OCI-LY7 (cell line): ENCODE results near the gene TLE4. TPM values are rescaled to one million over a fixed set of nuclear protein-coding genes. Genes with fewer than 3 reads are reported as not detected.

Source experiments
- BruUV-seq: library from RNA; stranded (reverse); fragments of 400-500 nt; replicated peaks from 2 replicates; lab custom pipeline; 2021; lab: Mats Ljungman, UMichigan
- CTCF ChIA-PET: fragments of 300-600 bp; sonication (Branson Sonifier 250); formaldehyde crosslinking; loops from one replicate; lab custom pipeline; 2022; ENCODE audit warnings: antibody characterized with exemption; ENCODE audit not compliant: unreplicated experiment; lab: Charles Lee
- POLR2A ChIA-PET: fragments of 300-600 bp; sonication (Branson Sonifier 250); formaldehyde crosslinking; loops from one replicate; lab custom pipeline; 2022; ENCODE audit warnings: antibody characterized with exemption; lab: Charles Lee
- DNase-seq: peaks from one replicate; pipeline ENCODE4 v3.0.0-alpha.2; 2015; ENCODE audit warnings: low spot score
- H2AFZ ChIP-seq: fragments of 200-600 bp; sonication (generic), shearing (Covaris generic); 2 replicates; pipeline ENCODE4 v1.6.1; 2014; ENCODE audit warnings: mild to moderate bottlenecking, antibody characterized with exemption, low read length, moderate library complexity
- H3K27ac ChIP-seq: fragments of 200-600 bp; sonication (generic); 2 replicates; pipeline ENCODE4 v1.5.1; 2014; ENCODE audit warnings: mixed run types, low read depth, mild to moderate bottlenecking, moderate library complexity, low read length, inconsistent platforms; ENCODE audit not compliant: poor library complexity, severe bottlenecking
- H3K36me3 ChIP-seq: fragments of 200-600 bp; sonication (generic); 2 replicates; pipeline ENCODE4 v1.6.1; 2014; ENCODE audit warnings: mild to moderate bottlenecking, antibody characterized with exemption, low read length, moderate library complexity, mixed read lengths; ENCODE audit not compliant: insufficient read depth
- H3K4me1 ChIP-seq: fragments of 200-600 bp; sonication (generic); 2 replicates; pipeline ENCODE4 v1.5.1; 2014; ENCODE audit warnings: mild to moderate bottlenecking, low read length; ENCODE audit not compliant: insufficient read depth, poor library complexity, severe bottlenecking
- H3K4me2 ChIP-seq: fragments of 200-600 bp; sonication (generic); 2 replicates; pipeline ENCODE4 v1.6.1; 2014; ENCODE audit warnings: mild to moderate bottlenecking, low read length
- H3K4me3 ChIP-seq: fragments of 200-600 bp; sonication (generic); 2 replicates; pipeline ENCODE4 v1.5.1; 2014; ENCODE audit warnings: mild to moderate bottlenecking, low read depth, low read length; ENCODE audit not compliant: poor library complexity, severe bottlenecking
- H3K79me2 ChIP-seq: fragments of 200-600 bp; sonication (generic); 2 replicates; pipeline ENCODE4 v1.6.1; 2016; ENCODE audit warnings: low read depth, mild to moderate bottlenecking, low read length, moderate library complexity, mixed read lengths; ENCODE audit not compliant: insufficient read depth
- H3K9me2 ChIP-seq: fragments of 200-600 bp; sonication (generic); 2 replicates; pipeline ENCODE4 v1.6.1; 2016; ENCODE audit warnings: mild to moderate bottlenecking, low read length, mixed read lengths; ENCODE audit not compliant: insufficient read depth
- H3K9me3 ChIP-seq: fragments of 200-600 bp; sonication (generic); 2 replicates; pipeline ENCODE4 v1.6.1; 2014; ENCODE audit warnings: mild to moderate bottlenecking, mixed run types, low read length, mixed read lengths
- H4K20me1 ChIP-seq: fragments of 200-600 bp; sonication (generic); 2 replicates; pipeline ENCODE4 v1.6.1; 2014; ENCODE audit warnings: mild to moderate bottlenecking, antibody characterized with exemption, low read length, moderate library complexity, mixed read lengths; ENCODE audit not compliant: insufficient read depth
- EZH2phosphoT487 ChIP-seq: fragments of 200-600 bp; sonication (generic); IDR thresholded peaks from 2 replicates; pipeline ENCODE4 v1.6.1; 2018; ENCODE audit warnings: low read depth, borderline replicate concordance, mild to moderate bottlenecking, mixed run types, antibody characterized with exemption, low read length, moderate library complexity, mixed read lengths
- intact Hi-C: fragments of 100-400 bp; cut with micrococcal nuclease; formaldehyde crosslinking; loops from one replicate; pipeline ENCODE4 v1.10.0; 2022; ENCODE audit not compliant: unreplicated experiment
- total RNA-seq, 2 experiments: library from RNA; depleted of rRNA in 1 of 2; stranded (reverse); fragments of >200 nt in 1 of 2; shearing (Covaris generic) in 1 of 2; gene quantifications; 2 replicates each; pipeline ENCODE4 v1.2.3, GENCODE V29; 2014 to 2022
- TF ChIP-seq, protein P1 (sequence below): fragments of 200-600 bp; sonication (generic); conservative IDR thresholded peaks from 2 replicates; pipeline ENCODE4 v1.5.1; 2014; ENCODE audit warnings: mild to moderate bottlenecking, antibody characterized with exemption, low read length, moderate library complexity, mixed read lengths

The TLE4 gene
- total RNA-seq, 2 experiments from 2014 or later: 36.7 to 41.7 TPM

DNA sequence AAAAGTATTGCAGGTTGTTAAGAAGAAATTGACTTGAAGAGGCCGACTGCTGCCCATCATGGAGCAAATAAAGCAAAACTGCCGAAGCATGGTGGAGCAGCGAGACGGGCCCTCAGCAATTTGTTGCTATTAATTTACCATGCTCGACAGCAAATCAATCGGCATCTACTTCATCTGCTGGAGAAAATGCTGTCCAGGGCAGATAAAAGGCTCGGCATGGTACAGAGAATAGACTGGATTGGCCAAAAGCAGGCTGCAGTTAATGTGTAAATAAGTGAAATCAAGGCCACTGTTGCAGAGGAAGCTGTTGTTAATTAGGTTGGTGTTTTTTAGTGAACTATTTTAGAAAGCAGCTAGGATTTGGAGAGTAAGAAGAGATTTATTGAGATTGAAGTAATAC, 8.3 kb downstream of the TLE4 start:
- H3K27ac ChIP-seq: no peak overlapping the region
- TF ChIP-seq, protein P1, sequence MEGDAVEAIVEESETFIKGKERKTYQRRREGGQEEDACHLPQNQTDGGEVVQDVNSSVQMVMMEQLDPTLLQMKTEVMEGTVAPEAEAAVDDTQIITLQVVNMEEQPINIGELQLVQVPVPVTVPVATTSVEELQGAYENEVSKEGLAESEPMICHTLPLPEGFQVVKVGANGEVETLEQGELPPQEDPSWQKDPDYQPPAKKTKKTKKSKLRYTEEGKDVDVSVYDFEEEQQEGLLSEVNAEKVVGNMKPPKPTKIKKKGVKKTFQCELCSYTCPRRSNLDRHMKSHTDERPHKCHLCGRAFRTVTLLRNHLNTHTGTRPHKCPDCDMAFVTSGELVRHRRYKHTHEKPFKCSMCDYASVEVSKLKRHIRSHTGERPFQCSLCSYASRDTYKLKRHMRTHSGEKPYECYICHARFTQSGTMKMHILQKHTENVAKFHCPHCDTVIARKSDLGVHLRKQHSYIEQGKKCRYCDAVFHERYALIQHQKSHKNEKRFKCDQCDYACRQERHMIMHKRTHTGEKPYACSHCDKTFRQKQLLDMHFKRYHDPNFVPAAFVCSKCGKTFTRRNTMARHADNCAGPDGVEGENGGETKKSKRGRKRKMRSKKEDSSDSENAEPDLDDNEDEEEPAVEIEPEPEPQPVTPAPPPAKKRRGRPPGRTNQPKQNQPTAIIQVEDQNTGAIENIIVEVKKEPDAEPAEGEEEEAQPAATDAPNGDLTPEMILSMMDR: no peak
- TF ChIP-seq EZH2phosphoT487: no peak
- H3K4me3 ChIP-seq: no peak overlapping the region
- H3K4me2 ChIP-seq: no peak overlapping the region
- no peaks in the 10 kb centered on the region; the same call in 1 of the 2 replicates for H3K79me2 ChIP-seq
- no TSS peak for BruUV-seq
- no peaks in the 10 kb centered on the region for H3K9me2 ChIP-seq
- H3K4me1 ChIP-seq: no peaks in the 10 kb centered on the region
- intact Hi-C loops: no loop called here
- POLR2A ChIA-PET: interaction anchor here (1.4 kb wide), 1 partner anchor 8 kb away, joined by 4 read pairs; the partner anchor contains the start of gene TLE4
- H4K20me1 ChIP-seq: no peaks in the 10 kb centered on the region
- H3K9me3 ChIP-seq: no peaks in the 10 kb centered on the region
- peaks cover 40% of the 10 kb centered on the region for H3K36me3 ChIP-seq
- CTCF ChIA-PET: no interaction called here
- DNase-seq: no peak
- H2AFZ ChIP-seq: no peak overlapping the region

DNA sequence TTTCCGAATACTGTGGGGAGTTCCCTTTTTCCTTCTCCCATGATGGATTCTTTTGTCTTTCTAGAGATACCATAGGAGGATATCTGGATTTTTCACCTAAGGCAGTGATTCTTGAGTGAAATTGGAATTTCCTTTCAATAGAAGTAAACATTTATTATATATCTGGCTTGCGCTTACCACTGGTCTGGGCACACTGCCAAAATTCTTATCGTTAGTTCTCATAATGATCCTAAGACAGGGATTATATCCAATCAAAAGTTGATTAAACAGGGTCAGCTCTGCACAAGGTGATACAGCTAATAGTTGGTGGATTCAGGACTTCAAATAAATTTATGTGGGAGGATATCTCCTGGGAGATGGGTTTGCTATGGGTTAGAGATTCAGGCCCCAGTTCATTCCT, 9.6 kb downstream of the TLE4 start:
- intact Hi-C loops: no loop called here
- no peak overlapping the region for H2AFZ ChIP-seq
- DNase-seq: no peak
- TF ChIP-seq, protein P1: no peak
- TF ChIP-seq EZH2phosphoT487: no peak
- H3K9me2 ChIP-seq: no peaks in the 10 kb centered on the region
- no peak overlapping the region for H3K4me2 ChIP-seq
- no peaks in the 10 kb centered on the region for H3K9me3 ChIP-seq
- no TSS peak for BruUV-seq
- no peak overlapping the region for H3K4me3 ChIP-seq
- H4K20me1 ChIP-seq: no peaks in the 10 kb centered on the region
- H3K4me1 ChIP-seq: no peaks in the 10 kb centered on the region
- H3K27ac ChIP-seq: no peak overlapping the region
- no peaks in the 10 kb centered on the region; the same call in 1 of the 2 replicates for H3K79me2 ChIP-seq
- POLR2A ChIA-PET: interaction anchor here (0.6 kb wide), 1 partner anchor 28 kb away, joined by 3 read pairs; no protein-coding TSS in a partner anchor
- H3K36me3 ChIP-seq: peaks cover 32% of the 10 kb centered on the region
- CTCF ChIA-PET: no interaction called here

DNA sequence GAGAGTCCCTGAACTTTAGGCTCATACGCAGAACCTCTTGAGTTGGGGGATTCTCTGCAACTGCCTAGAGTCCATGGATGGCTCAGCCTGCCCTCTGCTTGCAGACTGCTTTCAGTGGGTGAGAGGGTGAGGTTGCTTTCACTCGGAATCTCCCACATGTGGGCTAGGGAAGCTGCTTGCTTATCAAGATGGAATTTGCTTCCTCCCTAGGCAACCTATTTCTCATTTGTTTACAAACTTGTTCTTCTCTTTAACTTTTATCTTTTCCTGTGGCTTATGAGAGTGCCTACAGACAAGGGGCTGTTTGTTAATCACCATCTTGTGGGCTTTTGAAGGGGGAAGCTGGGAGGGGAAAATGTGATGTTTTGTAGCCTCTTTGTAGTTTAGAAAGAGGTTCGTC, 10.0 kb downstream of the TLE4 start:
- Histone ChIP-seq H3K79me2 (no peaks in the 10 kb centered on the region; the same call in 1 of the 2 replicates), H3K9me3 (no peaks in the 10 kb centered on the region), H4K20me1 (no peaks in the 10 kb centered on the region), H3K4me1 (no peaks in the 10 kb centered on the region), H3K4me3 (no peak overlapping the region), H3K27ac (no peak overlapping the region), H3K36me3 (peaks cover 30% of the 10 kb centered on the region), H2AFZ (no peak overlapping the region), H3K4me2 (no peak overlapping the region), H3K9me2 (no peaks in the 10 kb centered on the region)
- ChIA-PET CTCF (no interaction called here), POLR2A (no interaction called here)
- no peak for DNase-seq
- TF ChIP-seq, protein P1: no peak
- no peak for TF ChIP-seq EZH2phosphoT487
- BruUV-seq: no TSS peak
- intact Hi-C loops: no loop called here
